ENCODE results near the gene SLC2A10.

Gene SLC2A10

GRCh38 chr20:46721476-46721875 lies 12.0 kb downstream of the SLC2A10 start:
- TF ChIP-seq ZNF274 (IDR thresholded peaks at IDR 0.05; ENCODE audit: low read depth, low read length): no peak
- no peak overlapping the region for H3K4me3 ChIP-seq (ENCODE audit: low read length)

GRCh38 chr20:46722450-46722849 lies 13.0 kb downstream of the SLC2A10 start:
- no peak for TF ChIP-seq ZNF274 (IDR thresholded peaks at IDR 0.05; ENCODE audit: low read depth, low read length)

DNA sequence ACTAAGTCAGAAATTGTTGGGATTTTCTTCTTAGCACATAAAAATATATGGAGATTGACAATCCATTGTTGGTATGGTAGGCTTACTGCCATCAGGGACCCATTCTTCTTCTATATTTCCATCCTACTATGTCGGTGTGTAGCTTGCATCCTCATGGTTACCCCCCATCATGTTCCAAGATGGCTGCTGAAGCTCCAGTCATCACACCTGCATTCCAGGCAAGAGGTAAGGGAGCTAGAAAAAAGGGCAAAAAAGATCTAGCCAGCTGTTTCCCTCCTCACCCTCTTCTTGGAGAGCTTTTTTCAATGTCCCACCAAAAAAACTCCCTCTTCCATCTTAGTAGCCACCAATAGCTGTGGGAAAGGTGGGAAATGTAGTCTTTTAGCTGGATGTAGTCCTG lies 13.6 kb downstream of the SLC2A10 start:
- no peak for TF ChIP-seq ZNF274 (IDR thresholded peaks at IDR 0.05; ENCODE audit: low read depth, low read length)
- H3K4me3 ChIP-seq (ENCODE audit: low read length): no peak overlapping the region

More at GRCh38 chr20:46722450-46722849, 13.0 kb downstream of the SLC2A10 start:
- no peak overlapping the region for H3K4me3 ChIP-seq (ENCODE audit: low read length)

GRCh38 chr20:46724343-46724959 lies 15.0 kb downstream of the SLC2A10 start:
- TF ChIP-seq ZNF274 (IDR thresholded peaks at IDR 0.05; ENCODE audit: low read depth, low read length): no peak

DNA sequence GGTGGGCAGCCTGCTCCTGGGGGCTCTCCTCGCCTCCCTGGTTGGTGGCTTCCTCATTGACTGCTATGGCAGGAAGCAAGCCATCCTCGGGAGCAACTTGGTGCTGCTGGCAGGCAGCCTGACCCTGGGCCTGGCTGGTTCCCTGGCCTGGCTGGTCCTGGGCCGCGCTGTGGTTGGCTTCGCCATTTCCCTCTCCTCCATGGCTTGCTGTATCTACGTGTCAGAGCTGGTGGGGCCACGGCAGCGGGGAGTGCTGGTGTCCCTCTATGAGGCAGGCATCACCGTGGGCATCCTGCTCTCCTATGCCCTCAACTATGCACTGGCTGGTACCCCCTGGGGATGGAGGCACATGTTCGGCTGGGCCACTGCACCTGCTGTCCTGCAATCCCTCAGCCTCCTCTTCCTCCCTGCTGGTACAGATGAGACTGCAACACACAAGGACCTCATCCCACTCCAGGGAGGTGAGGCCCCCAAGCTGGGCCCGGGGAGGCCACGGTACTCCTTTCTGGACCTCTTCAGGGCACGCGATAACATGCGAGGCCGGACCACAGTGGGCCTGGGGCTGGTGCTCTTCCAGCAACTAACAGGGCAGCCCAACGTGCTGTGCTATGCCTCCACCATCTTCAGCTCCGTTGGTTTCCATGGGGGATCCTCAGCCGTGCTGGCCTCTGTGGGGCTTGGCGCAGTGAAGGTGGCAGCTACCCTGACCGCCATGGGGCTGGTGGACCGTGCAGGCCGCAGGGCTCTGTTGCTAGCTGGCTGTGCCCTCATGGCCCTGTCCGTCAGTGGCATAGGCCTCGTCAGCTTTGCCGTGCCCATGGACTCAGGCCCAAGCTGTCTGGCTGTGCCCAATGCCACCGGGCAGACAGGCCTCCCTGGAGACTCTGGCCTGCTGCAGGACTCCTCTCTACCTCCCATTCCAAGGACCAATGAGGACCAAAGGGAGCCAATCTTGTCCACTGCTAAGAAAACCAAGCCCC lies 16.0 kb downstream of the SLC2A10 start:
- no peak overlapping the region for H3K4me3 ChIP-seq (ENCODE audit: low read length)
- TF ChIP-seq ZNF274 (IDR thresholded peaks at IDR 0.05; ENCODE audit: low read depth, low read length): no peak

More at GRCh38 chr20:46724343-46724959, 15.0 kb downstream of the SLC2A10 start:
- H3K4me3 ChIP-seq (ENCODE audit: low read length): no peak overlapping the region

- H3K4me3 ChIP-seq (ENCODE audit: low read length): no peak overlapping the region
- TF ChIP-seq ZNF274 (IDR thresholded peaks at IDR 0.05; ENCODE audit: low read depth, low read length): no peak
These were observed 22.3 kb downstream of the SLC2A10 start for GRCh38 chr20:46731770-46732169.

DNA sequence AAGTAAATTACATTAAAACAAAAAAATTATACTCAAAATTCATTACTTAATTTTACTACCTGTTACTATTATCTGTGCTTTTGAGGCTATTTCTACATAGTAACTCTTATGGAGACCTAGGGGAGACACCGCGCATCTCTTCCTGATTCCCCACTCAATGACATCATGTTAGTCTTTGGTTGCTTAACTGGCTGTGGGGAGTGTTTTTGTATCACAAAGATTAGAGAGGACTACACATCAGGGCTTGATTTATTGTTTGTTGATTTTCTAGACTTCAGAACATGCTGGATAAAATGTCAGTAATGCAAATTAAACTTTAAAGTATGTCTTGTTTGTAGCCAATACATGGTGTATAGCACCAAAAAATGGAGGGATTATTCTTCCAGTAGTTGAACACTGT lies 26.0 kb downstream of the SLC2A10 start:
- TF ChIP-seq ZNF274 (IDR thresholded peaks at IDR 0.05; ENCODE audit: low read depth, low read length): no peak
- H3K4me3 ChIP-seq (ENCODE audit: low read length): no peak overlapping the region

DNA sequence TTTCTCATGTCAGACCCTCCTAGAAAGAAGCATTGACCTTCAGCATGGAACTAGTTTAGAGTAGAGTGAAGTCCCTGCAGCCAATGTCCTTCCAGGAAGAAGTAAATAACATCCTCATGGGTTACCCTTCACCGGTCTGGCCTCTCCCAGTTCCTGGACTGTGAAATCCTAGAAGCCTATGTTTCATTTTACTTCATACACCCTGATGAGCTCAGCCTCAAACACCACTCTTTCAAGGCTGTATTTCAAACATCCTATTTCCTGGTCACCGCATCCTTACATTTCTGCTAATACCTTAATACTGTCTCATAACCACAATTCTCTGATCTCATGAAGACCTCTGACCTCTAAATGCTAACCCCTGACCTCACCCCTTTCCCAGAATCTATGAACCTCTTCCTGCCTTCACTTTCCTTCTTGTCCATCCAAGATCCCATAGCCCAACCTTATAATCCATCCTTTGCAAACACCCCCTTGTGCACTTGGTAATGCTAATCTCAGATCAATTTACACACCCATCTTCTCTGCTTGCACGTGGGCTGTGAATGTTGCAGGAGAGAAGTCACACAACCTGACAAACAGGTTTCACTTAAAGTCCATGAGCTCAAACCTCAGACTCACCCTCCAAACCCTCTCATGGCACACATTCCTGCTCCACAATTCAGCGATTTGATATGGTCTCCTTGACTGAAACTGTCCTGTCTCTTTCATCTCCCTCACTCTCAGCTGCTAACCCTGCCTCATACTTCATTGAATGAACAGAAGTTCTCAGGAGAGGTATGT lies 30.2 kb downstream of the SLC2A10 start:
- no peak overlapping the region for H3K4me3 ChIP-seq (ENCODE audit: low read length)
- no peak for TF ChIP-seq ZNF274 (IDR thresholded peaks at IDR 0.05; ENCODE audit: low read depth, low read length)

DNA sequence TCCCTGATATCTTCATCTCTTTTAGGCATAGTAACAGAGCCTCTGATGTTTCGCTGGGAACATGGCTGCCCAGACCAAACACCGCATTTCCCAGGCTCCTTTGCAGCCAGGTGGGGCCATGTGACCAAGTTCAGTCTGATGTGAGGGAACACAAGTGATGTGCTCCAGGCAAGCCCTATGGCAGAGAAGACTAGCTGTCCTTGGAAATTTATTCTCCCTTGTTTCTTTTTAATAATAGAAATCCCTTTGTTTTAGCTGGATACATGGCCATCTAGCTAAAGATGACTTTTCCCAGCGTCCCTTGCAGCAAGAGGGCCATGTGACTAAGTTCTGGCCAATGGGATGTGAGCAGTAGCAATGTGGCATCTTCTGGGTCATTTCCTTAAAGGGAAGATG lies 30.8 kb downstream of the SLC2A10 start:
- TF ChIP-seq ZNF274 (IDR thresholded peaks at IDR 0.05; ENCODE audit: low read depth, low read length): no peak
- no peak overlapping the region for H3K4me3 ChIP-seq (ENCODE audit: low read length)

DNA sequence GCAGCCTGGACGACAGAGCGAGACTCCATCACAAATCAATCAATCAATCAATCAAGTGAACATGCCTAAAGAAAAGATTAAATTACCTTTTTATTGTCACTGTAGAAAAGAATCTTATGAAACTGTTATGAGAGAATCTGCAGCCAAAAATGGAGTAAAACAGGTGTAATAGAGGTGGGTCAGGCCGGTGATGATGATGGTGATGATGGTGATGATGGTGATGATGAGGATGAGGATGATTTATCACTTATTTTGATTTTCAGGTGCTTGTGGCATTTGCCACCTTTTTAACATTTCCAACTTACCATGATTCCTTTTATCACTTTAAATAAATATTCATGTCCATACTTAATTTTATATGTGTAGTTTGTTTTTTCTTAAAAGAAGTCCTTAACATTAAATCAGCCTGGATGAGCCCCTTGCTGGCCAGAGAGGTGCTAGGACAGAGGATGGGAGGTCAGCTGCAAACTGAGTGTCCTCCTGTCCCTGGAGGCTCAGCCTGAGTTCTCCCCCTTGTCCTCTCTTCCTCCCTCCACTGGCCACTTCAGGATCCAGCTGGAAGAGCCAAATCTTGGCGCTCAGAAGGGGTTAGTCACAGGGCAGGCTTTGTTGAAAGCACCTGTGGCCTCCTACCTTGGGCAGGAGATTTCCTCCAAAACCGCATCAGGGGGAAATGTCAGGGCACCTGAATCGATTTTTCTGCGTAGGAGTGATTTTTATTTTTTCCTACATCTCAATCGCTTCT lies 32.6 kb downstream of the SLC2A10 start:
- no peak overlapping the region for H3K4me3 ChIP-seq (ENCODE audit: low read length)
- no peak for TF ChIP-seq ZNF274 (IDR thresholded peaks at IDR 0.05; ENCODE audit: low read depth, low read length)

DNA sequence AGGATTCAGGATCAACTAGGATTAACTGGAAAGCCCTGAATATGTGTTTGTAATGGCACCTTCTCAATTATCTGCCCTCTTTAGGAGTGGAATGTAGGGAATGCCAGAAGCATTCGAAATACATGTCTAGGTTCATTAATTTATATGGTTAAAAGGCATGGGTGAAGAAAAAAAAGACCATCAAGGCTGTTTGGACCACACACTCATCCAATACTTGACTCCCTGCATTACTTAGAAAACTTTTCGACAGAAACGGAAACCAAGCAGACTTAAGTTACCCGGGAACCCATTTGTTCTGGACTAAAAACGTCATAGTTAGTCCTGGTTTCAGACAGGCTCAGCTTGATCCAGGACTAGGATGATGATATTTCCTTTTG lies 33.2 kb downstream of the SLC2A10 start:
- TF ChIP-seq ZNF274 (IDR thresholded peaks at IDR 0.05; ENCODE audit: low read depth, low read length): no peak

DNA sequence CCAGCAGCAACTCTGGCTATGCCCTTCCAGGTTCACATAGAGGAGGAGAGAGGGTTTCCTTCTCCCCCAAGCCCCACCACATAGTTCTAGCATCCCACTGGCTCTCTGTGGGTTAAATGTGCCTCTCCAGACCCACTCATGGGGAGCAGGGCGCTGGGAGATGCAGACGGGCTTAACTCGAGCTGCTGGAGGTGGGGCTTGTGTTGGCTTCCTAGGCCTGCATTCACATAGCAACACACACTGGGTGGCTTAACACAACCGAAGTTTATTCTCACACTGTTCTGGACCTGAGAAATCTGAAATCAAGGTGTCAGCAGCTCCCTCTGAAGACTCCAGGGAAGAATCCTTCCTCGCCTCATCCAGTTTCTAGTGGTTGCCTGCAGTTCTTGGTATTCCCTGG lies 33.6 kb downstream of the SLC2A10 start:
- TF ChIP-seq ZNF274 (IDR thresholded peaks at IDR 0.05; ENCODE audit: low read depth, low read length): no peak
- no peak overlapping the region for H3K4me3 ChIP-seq (ENCODE audit: low read length)

More for the DNA sequence above, 33.2 kb downstream of the SLC2A10 start:
- H3K4me3 ChIP-seq (ENCODE audit: low read length): no peak overlapping the region

DNA sequence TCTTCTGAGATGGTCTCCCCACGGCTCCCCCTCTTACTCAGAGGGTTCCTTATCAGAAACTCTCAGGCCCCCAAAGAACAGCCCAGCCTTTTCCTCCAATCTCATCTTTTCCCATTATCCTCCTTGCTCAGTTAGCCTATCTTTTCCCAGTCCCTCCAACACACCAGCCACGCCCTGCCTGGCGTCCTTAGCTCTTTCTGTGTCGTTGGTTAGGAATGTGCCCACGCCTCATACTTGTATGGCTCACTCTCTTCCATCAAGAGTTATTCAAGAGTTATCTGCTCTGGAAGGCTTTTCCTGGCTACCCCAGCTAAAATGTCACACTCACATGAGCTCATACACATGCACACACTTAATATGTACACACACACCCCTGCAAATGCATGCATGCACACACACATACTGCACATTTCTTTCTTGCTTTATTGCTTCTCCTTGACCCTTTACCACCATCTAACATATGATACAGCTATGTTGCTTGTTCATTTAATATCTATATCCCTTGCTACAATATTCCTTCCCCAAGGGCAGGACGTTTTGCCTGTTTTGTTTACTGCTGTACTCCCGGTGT lies 37.6 kb downstream of the SLC2A10 start:
- TF ChIP-seq ZNF274 (IDR thresholded peaks at IDR 0.05; ENCODE audit: low read depth, low read length): no peak

More for the DNA sequence above, 37.6 kb downstream of the SLC2A10 start:
- H3K4me3 ChIP-seq (ENCODE audit: low read length): no peak overlapping the region

All from GM08714 (cell line).